GM23338 (cell line): ENCODE results near the gene SNAPC2. TPM values are rescaled to one million over a fixed set of nuclear protein-coding genes. Genes with fewer than 3 reads are reported as not detected.

Source experiments
- ATAC-seq: fragments of 200-7000 bp; cut with Tn5 transposase; 3 replicates; pipeline ENCODE4 v1.9.1; 2020
- DNase-seq: peaks from one replicate; pipeline ENCODE4 v3.0.0-alpha.2; 2015; ENCODE audit warnings: low spot score
- H2AFZ ChIP-seq: fragments of 200-600 bp; sonication (generic); 2 replicates; pipeline ENCODE4 v1.8.0; 2016; ENCODE audit warnings: antibody characterized with exemption, mild to moderate bottlenecking, moderate library complexity
- H3F3A ChIP-seq: fragments of 200-600 bp; sonication (generic); replicated peaks from 2 replicates; pipeline ENCODE4 v1.8.0; 2017; ENCODE audit warnings: antibody characterized with exemption, mixed run types, low read depth
- H3K27ac ChIP-seq: fragments of 200-600 bp; sonication (generic); 2 replicates; pipeline ENCODE4 v1.6.1; 2016; ENCODE audit warnings: low read depth
- H3K27me3 ChIP-seq: fragments of 200-600 bp; sonication (generic); 2 replicates; pipeline ENCODE4 v1.8.0; 2016; ENCODE audit warnings: mild to moderate bottlenecking, mixed run types, moderate library complexity; ENCODE audit not compliant: insufficient read depth
- H3K36me3 ChIP-seq: fragments of 200-600 bp; sonication (generic); 2 replicates; pipeline ENCODE4 v1.8.0; 2016; ENCODE audit warnings: mild to moderate bottlenecking; ENCODE audit not compliant: insufficient read depth
- H3K4me1 ChIP-seq: fragments of 200-600 bp; sonication (generic); 2 replicates; pipeline ENCODE4 v1.8.0; 2016; ENCODE audit warnings: mild to moderate bottlenecking, moderate library complexity; ENCODE audit not compliant: insufficient read depth
- H3K4me2 ChIP-seq: fragments of 200-600 bp; sonication (generic); 2 replicates; pipeline ENCODE4 v1.7.1; 2017; ENCODE audit warnings: mixed run types
- H3K4me3 ChIP-seq: fragments of 200-600 bp; sonication (generic); 2 replicates; pipeline ENCODE4 v1.6.1; 2016; ENCODE audit warnings: mixed run types
- H3K79me2 ChIP-seq: fragments of 200-600 bp; sonication (generic); replicated peaks from 2 replicates; pipeline ENCODE4 v1.8.0; 2017; ENCODE audit warnings: mild to moderate bottlenecking; ENCODE audit not compliant: insufficient read depth
- H3K9me2 ChIP-seq: fragments of 200-600 bp; sonication (generic); 2 replicates; pipeline ENCODE4 v1.8.0; 2017; ENCODE audit not compliant: insufficient read depth
- H4K20me1 ChIP-seq: fragments of 200-600 bp; sonication (generic); replicated peaks from 2 replicates; pipeline ENCODE4 v1.8.0; 2017; ENCODE audit warnings: mild to moderate bottlenecking; ENCODE audit not compliant: insufficient read depth
- H3K27ac Mint-ChIP-seq: 2 replicates; pipeline ENCODE4 v1.8.0; 2020; ENCODE audit warnings: inconsistent platforms, mild to moderate bottlenecking, moderate library complexity, mixed read lengths
- H3K27me3 Mint-ChIP-seq: 3 replicates; pipeline ENCODE4 v1.8.0; 2022; ENCODE audit warnings: low read depth, mild to moderate bottlenecking, moderate library complexity, mixed read lengths, inconsistent platforms; ENCODE audit not compliant: insufficient read depth, poor library complexity
- H3K36me3 Mint-ChIP-seq: 3 replicates; pipeline ENCODE4 v1.8.0; 2021; ENCODE audit warnings: low read depth, mild to moderate bottlenecking, inconsistent platforms, moderate library complexity, mixed read lengths
- H3K4me1 Mint-ChIP-seq: 3 replicates; pipeline ENCODE4 v1.8.0; 2020; ENCODE audit warnings: mild to moderate bottlenecking, inconsistent platforms, mixed read lengths
- H3K4me3 Mint-ChIP-seq: 3 replicates; pipeline ENCODE4 v1.8.0; 2021; ENCODE audit warnings: moderate library complexity, mild to moderate bottlenecking, inconsistent platforms, mixed read lengths
- H3K9me3 Mint-ChIP-seq: 3 replicates; pipeline ENCODE4 v1.8.0; 2020; ENCODE audit warnings: moderate library complexity, mild to moderate bottlenecking, inconsistent platforms, mixed read lengths
- CREB1 ChIP-seq: fragments of 250-450 bp; sonication (Bioruptor Pico); IDR thresholded peaks from 2 replicates; pipeline ENCODE4 v1.5.0; 2020; ENCODE audit warnings: low read depth, mild to moderate bottlenecking, moderate library complexity
- EZH2phosphoT487 ChIP-seq: fragments of 200-600 bp; sonication (generic); IDR thresholded peaks from one replicate; pipeline ENCODE4 v1.8.1; 2018; ENCODE audit warnings: antibody characterized with exemption; ENCODE audit not compliant: unreplicated experiment
- NANOG ChIP-seq: IDR thresholded peaks from 2 replicates; pipeline ENCODE4 v1.6.1; 2016; ENCODE audit warnings: antibody characterized with exemption, borderline replicate concordance
- POLR2AphosphoS5 ChIP-seq: IDR thresholded peaks from 2 replicates; pipeline ENCODE4 v1.6.1; 2016; ENCODE audit warnings: antibody characterized with exemption, low read depth
- REST ChIP-seq: IDR thresholded peaks from one replicate; pipeline ENCODE4 v1.6.1; 2018; ENCODE audit warnings: antibody characterized with exemption; ENCODE audit not compliant: unreplicated experiment
- STAT1 ChIP-seq: IDR thresholded peaks from one replicate; pipeline ENCODE4 v1.6.1; 2016; ENCODE audit warnings: antibody characterized with exemption; ENCODE audit not compliant: unreplicated experiment
- ZNF114 ChIP-seq: fragments of 250-450 bp; sonication (Bioruptor Pico); IDR thresholded peaks from 2 replicates; pipeline ENCODE4 v1.5.0; 2020; ENCODE audit warnings: mild to moderate bottlenecking, moderate library complexity
- ZNF331 ChIP-seq: fragments of 250-450 bp; sonication (Bioruptor Pico); IDR thresholded peaks from 2 replicates; pipeline ENCODE4 v1.5.0; 2020; ENCODE audit warnings: low read depth, mild to moderate bottlenecking, moderate library complexity
- ZNF462 ChIP-seq: fragments of 250-450 bp; sonication (Bioruptor Pico); IDR thresholded peaks from 2 replicates; pipeline ENCODE4 v1.5.0; 2020; ENCODE audit warnings: mild to moderate bottlenecking, moderate library complexity
- polyA plus RNA-seq: library from polyadenylated mRNA; unstranded; fragments of >200 nt; fragmentation: Nextera tagmentation; extraction: Ambion mirVana; gene quantifications from 2 replicates; pipeline ENCODE4 v1.2.1, GENCODE V29; 2016
- total RNA-seq: library from RNA; depleted of rRNA; stranded (reverse); fragments of >200 nt; shearing (Covaris generic); gene quantifications from 2 replicates; pipeline ENCODE4 v1.2.3, GENCODE V29; 2014

SNAPC2 gene
- total and polyA plus RNA-seq, 2 experiments from 2014 or later = 17.1 to 25.1 TPM

GRCh38 chr19:7918615-7919421 lies 1.3 kb upstream of the SNAPC2 start (continued):
- TF ChIP-seq ZNF462 (CRISPR knock-in tag) = no peak
- no peak for TF ChIP-seq ZNF331
- TF ChIP-seq EZH2phosphoT487 = no peak
- no peak for TF ChIP-seq ZNF114

DNA sequence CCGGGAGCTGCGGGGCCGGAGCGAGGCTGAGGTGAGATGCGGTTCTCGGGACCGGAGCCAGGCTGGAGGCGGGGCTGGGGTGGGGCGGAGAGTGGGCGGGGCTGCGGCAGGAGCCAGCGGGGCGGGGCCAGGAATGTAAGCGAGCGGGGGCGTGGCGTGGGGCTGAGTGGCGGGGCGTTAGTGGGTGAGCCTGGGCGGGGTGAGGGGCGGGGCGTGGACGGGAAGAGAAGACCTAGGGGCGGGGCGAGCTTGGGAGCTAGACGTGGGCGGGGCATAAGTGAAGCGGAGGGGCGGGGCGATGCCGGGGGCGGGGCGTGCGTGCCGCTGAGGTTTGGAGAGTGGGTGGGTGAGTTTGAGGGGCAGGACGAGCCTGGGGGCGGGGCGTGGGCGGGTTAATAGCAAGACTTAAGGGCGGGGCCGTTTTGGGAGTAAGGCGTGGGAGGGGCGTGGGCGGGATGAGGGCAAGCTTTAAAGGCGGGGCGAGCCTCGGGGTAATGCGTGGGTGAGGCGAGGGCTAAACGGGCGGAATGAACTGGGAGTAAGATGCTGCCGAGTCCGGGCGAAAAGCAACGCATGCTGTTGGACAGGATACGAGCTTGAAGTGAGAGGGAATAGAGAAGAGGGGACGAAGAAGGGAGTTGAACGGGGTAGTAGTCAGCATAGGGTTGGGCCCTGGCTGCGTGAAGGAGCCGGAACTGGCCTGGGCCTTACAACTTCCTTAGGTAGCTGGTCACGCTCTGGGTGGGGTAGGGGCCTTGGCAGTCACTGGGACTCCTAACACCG lies 572 bp downstream of the SNAPC2 start:
- Histone ChIP-seq H3K27ac (no peak overlapping the region), H3K79me2 (no peaks in the 10 kb centered on the region), H3K36me3 (no peaks in the 10 kb centered on the region), H2AFZ (0 out of 2 replicates have a peak overlapping the region, but pooled peaks have one; percentile 80), H3K9me2 (no peaks in the 10 kb centered on the region), H4K20me1 (peaks cover 9% of the 10 kb centered on the region; the same call in 1 of the 2 replicates), H3K4me3 (peak overlapping the region; percentile 86), H3K4me1 (no peaks in the 10 kb centered on the region; the same call in 1 of the 2 replicates), H3K4me2 (peak overlapping the region; percentile 91), H3K27me3 (peaks cover 36% of the 10 kb centered on the region), H3F3A (peaks cover 29% of the 10 kb centered on the region)
- Mint-ChIP-seq H3K27ac (no peak overlapping the region), H3K4me3 (peak overlapping the region; percentile 74), H3K27me3 (peaks cover 43% of the 10 kb centered on the region), H3K4me1 (peaks cover 12% of the 10 kb centered on the region; the same call in 2 of the 3 replicates), H3K36me3 (peaks cover 10% of the 10 kb centered on the region; the same call in 1 of the 3 replicates), H3K9me3 (peaks cover 2% of the 10 kb centered on the region; the same call in 1 of the 3 replicates)
- DNase-seq = peak; percentile 99
- ATAC-seq = peak; percentile 5
- TF ChIP-seq STAT1 (no peak), NANOG (no peak), CREB1 (CRISPR knock-in tag) (no peak), REST (no peak), ZNF331 (no peak), POLR2AphosphoS5 (no peak)
